K562 (cell line): ENCODE results near the gene C1orf50. TPM values are rescaled to one million over a fixed set of nuclear protein-coding genes. Genes with fewer than 3 reads are reported as not detected.

Source experiments
- CC2D1A ChIP-seq: fragments of 450-650 bp; IDR thresholded peaks from 2 replicates; pipeline ENCODE4 v1.6.1; 2017; ENCODE audit warnings: mild to moderate bottlenecking
- CUX1 ChIP-seq: fragments of 200-800 bp; sonication (Bioruptor generic); IDR thresholded peaks from 2 replicates; pipeline ENCODE4 v1.6.1; 2016; ENCODE audit warnings: missing genetic modification characterization, missing compliant biosample characterization
- EGR1 ChIP-seq: fragments of 450-650 bp; conservative IDR thresholded peaks from 2 replicates; pipeline ENCODE4 v1.6.1; 2017; ENCODE audit warnings: mild to moderate bottlenecking
- KLF16 ChIP-seq: IDR thresholded peaks from 2 replicates; pipeline ENCODE4 v1.6.1; 2016; ENCODE audit warnings: antibody characterized with exemption
- MNT ChIP-seq, 2 experiments: fragments of 450-650 bp; conservative IDR thresholded peaks; 2 replicates each; pipeline ENCODE4 v1.6.1; 2017; ENCODE audit warnings: mild to moderate bottlenecking in 2 of 2, moderate library complexity in 2 of 2
- POLR3A ChIP-seq: IDR thresholded peaks from 2 replicates; pipeline ENCODE4 v1.6.1; 2011; ENCODE audit warnings: borderline replicate concordance, mild to moderate bottlenecking, moderate library complexity; ENCODE audit not compliant: insufficient read length, insufficient read depth; ENCODE audit errors: extremely low read depth
- RFX5 ChIP-seq: IDR thresholded peaks from 2 replicates; pipeline ENCODE4 v1.6.1; 2011; ENCODE audit warnings: low read depth, mild to moderate bottlenecking, improper control_type of control experiment, low read length
- RREB1 ChIP-seq: fragments of 250-450 bp; sonication (Bioruptor Pico); IDR thresholded peaks from 2 replicates; pipeline ENCODE4 v1.4.0; 2020
- ZMIZ1 ChIP-seq, 2 experiments: fragments of 150-350 bp in 1 of 2; IDR thresholded peaks; 2 replicates each; pipeline ENCODE4 v1.6.1; 2012 to 2016; ENCODE audit warnings: low read depth in 2 of 2, low read length in 2 of 2, mild to moderate bottlenecking in 1 of 2, moderate library complexity in 1 of 2
- ZNF76 ChIP-seq: fragments of 250-450 bp; sonication (Bioruptor Pico); IDR thresholded peaks from 2 replicates; pipeline ENCODE4 v1.4.0; 2020; ENCODE audit warnings: mild to moderate bottlenecking, moderate library complexity, borderline replicate concordance
- ZSCAN32 ChIP-seq: fragments of 450-650 bp; formaldehyde crosslinking; IDR thresholded peaks from 2 replicates; pipeline ENCODE4 v1.4.0; 2020; ENCODE audit warnings: mild to moderate bottlenecking, moderate library complexity
- polyA plus RNA-seq, 8 experiments: library from polyadenylated mRNA; depleted of rRNA in 4 of 8; stranded (reverse) in 5 of 8; unstranded in 3 of 8; fragments of >200 nt; fragmentation: Nextera tagmentation in 2 of 8; fragmentation: Illumina TruSeq in 1 of 8; extraction: Ambion mirVana in 2 of 8; extraction: Trizol in 1 of 8; gene quantifications; 2 replicates each; pipeline versions ENCODE4 v1.2.1 to v1.2.3, GENCODE V29; 2011 to 2014; ENCODE audit warnings: inconsistent platforms in 1 of 8, missing spikeins in 1 of 8
- total RNA-seq, 7 experiments: library from RNA; depleted of rRNA in 6 of 7; stranded (reverse); fragments of >200 nt in 6 of 7; fragmentation: Illumina TruSeq in 2 of 7; extraction: Trizol in 2 of 7; gene quantifications; 2 replicates each; pipeline versions ENCODE4 v1.2.1 to v1.2.3, GENCODE V29; 2011 to 2021; ENCODE audit warnings: low replicate concordance in 1 of 7

C1orf50 gene
- total and polyA plus RNA-seq, 9 of the 15 experiments (the other 6 are each of a cell fraction or from before 2014, with no cell fraction given) = 0.55 to 13.9 (median 5.2) TPM

GRCh38 chr1:42824481-42825035 is 57.5 kb downstream of the C1orf50 start (continued):
- TF ChIP-seq RREB1 (CRISPR knock-in tag) = no peak
- TF ChIP-seq RFX5 = no peak
- no peak for TF ChIP-seq KLF16
- TF ChIP-seq CC2D1A = no peak
- TF ChIP-seq ZMIZ1 (IDR thresholded peaks at IDR 0.05; ENCODE audit: low read depth in 2 of 2, low read length in 2 of 2) = no peak
- TF ChIP-seq EGR1 = no peak
- TF ChIP-seq ZNF76 (CRISPR knock-in tag) = no peak
- TF ChIP-seq POLR3A = no peak
- 0 out of 2 replicates have a peak, but pooled peaks have one; percentile 2 for TF ChIP-seq CUX1 (CRISPR knock-in tag)
- TF ChIP-seq MNT (conservative IDR thresholded peaks at IDR 0.05) = no peak
- TF ChIP-seq ZSCAN32 (CRISPR knock-in tag) = no peak
